Superior temporal gyrus (tissue), 1 donor: ENCODE measurements around the gene PLOD1.
"Not testable (repeated sequence)": the region's sequence is repeated elsewhere in the genome, so short reads cannot be mapped to it uniquely, and the experiment has no call there.

Source experiments
- DNase-seq: peaks from one replicate; pipeline ENCODE4 v3.0.0-alpha.2; 2016; ENCODE audit errors: extremely low spot score

Gene PLOD1

GRCh38 chr1:11934302-11935056 is at the start of gene PLOD1:
TSS of gene PLOD1 (plus strand) at chr1:11934717. CDS start at chr1:11934780, 63 bp downstream.
- DNase-seq = peak; percentile 71

GRCh38 chr1:11885916-11886315 is 48.6 kb upstream of the PLOD1 start:
- DNase-seq = no peak

GRCh38 chr1:11886986-11887665 is 47.4 kb upstream of the PLOD1 start:
- no peak for DNase-seq

- DNase-seq = no peak
These were observed 46.9 kb upstream of the PLOD1 start for GRCh38 chr1:11887666-11888007.

- no peak for DNase-seq
These were observed 46.2 kb upstream of the PLOD1 start for GRCh38 chr1:11888206-11888876.

GRCh38 chr1:11888877-11889208 is 45.7 kb upstream of the PLOD1 start:
- DNase-seq = no peak

GRCh38 chr1:11891433-11892186 is 42.9 kb upstream of the PLOD1 start:
- no peak for DNase-seq

GRCh38 chr1:11893907-11894251 is 40.6 kb upstream of the PLOD1 start:
- DNase-seq = peak; percentile 48

- not testable (repeated sequence) for DNase-seq
These were observed 40.0 kb upstream of the PLOD1 start for GRCh38 chr1:11894501-11894900.

GRCh38 chr1:11898086-11898785 is 36.3 kb upstream of the PLOD1 start:
- no peak for DNase-seq

GRCh38 chr1:11898831-11899467 is 35.6 kb upstream of the PLOD1 start:
- DNase-seq = no peak

- not testable (repeated sequence) for DNase-seq
These were observed 33.1 kb upstream of the PLOD1 start for GRCh38 chr1:11901446-11901845.

GRCh38 chr1:11903210-11903609 is 31.3 kb upstream of the PLOD1 start:
- no peak for DNase-seq

GRCh38 chr1:11904156-11904555 is 30.4 kb upstream of the PLOD1 start:
- not testable (repeated sequence) for DNase-seq

GRCh38 chr1:11904978-11905377 is 29.5 kb upstream of the PLOD1 start:
- no peak for DNase-seq

GRCh38 chr1:11906870-11907269 is 27.6 kb upstream of the PLOD1 start:
- no peak for DNase-seq

- peak; percentile 99 for DNase-seq
These were observed 27.0 kb upstream of the PLOD1 start for GRCh38 chr1:11907275-11908094.

GRCh38 chr1:11908095-11908675 is 26.3 kb upstream of the PLOD1 start:
- no peak for DNase-seq

- not testable (repeated sequence) for DNase-seq
These were observed 23.6 kb upstream of the PLOD1 start for GRCh38 chr1:11910914-11911228.

GRCh38 chr1:11912000-11912399 is 22.5 kb upstream of the PLOD1 start:
- no peak for DNase-seq
